Effector CD8-positive, alpha-beta T cell (primary cell): ENCODE results near the gene HOXA3.

ENCODE experiments used
- DNase-seq: peaks from one replicate; lab custom pipeline; 2025; lab: John Stamatoyannopoulos, UW

The HOXA3 gene

GRCh38 chr7:27103489-27104226 is 48.7 kb downstream of the HOXA3 start:
- DNase-seq = no peak

- no peak for DNase-seq
Observed at GRCh38 chr7:27102581-27103442, 49.6 kb downstream of the HOXA3 start, which contains the start of gene HOXA2. HOXA2 (minus strand) TSS chr7:27102683; CDS start chr7:27102500, 183 bp downstream.

GRCh38 chr7:27101957-27102580 is 50.3 kb downstream of the HOXA3 start:
- no peak for DNase-seq

GRCh38 chr7:27101171-27101956 is 51.0 kb downstream of the HOXA3 start:
- no peak for DNase-seq

- no peak for DNase-seq
Observed at GRCh38 chr7:27100694-27101170, 51.7 kb downstream of the HOXA3 start.

- DNase-seq = no peak
Observed at GRCh38 chr7:27099453-27100370, 52.7 kb downstream of the HOXA3 start.

- DNase-seq = no peak
Observed at GRCh38 chr7:27098578-27099451, 53.6 kb downstream of the HOXA3 start.

GRCh38 chr7:27097686-27098577 is 54.5 kb downstream of the HOXA3 start:
- DNase-seq = no peak

- no peak for DNase-seq
Observed at GRCh38 chr7:27096768-27097514, 55.4 kb downstream of the HOXA3 start.

- DNase-seq = peak; percentile 57
Observed at GRCh38 chr7:27095897-27096767, 56.3 kb downstream of the HOXA3 start, which contains the start of gene HOXA1. HOXA1 (minus strand) TSS chr7:27096000; CDS start chr7:27095912, 88 bp downstream.

- no peak for DNase-seq
Observed at GRCh38 chr7:27095050-27095896, 57.1 kb downstream of the HOXA3 start.

GRCh38 chr7:27094304-27095049 is 57.9 kb downstream of the HOXA3 start:
- no peak for DNase-seq

GRCh38 chr7:27093184-27093895 is 59.0 kb downstream of the HOXA3 start:
- DNase-seq = no peak

- DNase-seq = no peak
Observed at GRCh38 chr7:27092819-27093110, 59.6 kb downstream of the HOXA3 start.
